Progenitor cell of endocrine pancreas (in vitro differentiated cells): Measurements from ENCODE around the gene BTNL3. TPM values are rescaled to one million over a fixed set of nuclear protein-coding genes. Genes with fewer than 3 reads are reported as not detected.

ENCODE experiments used
- DNase-seq: peaks from one replicate; pipeline ENCODE4 v3.0.0; 2021; ENCODE audit warnings: low spot score; ENCODE audit not compliant: unreplicated experiment
- H3K27ac Mint-ChIP-seq: 2 replicates; pipeline ENCODE4 v1.8.0; 2021; ENCODE audit warnings: mild to moderate bottlenecking, moderate library complexity, mixed read lengths
- H3K27me3 Mint-ChIP-seq: 2 replicates; pipeline ENCODE4 v1.8.0; 2021; ENCODE audit warnings: mixed read lengths
- H3K36me3 Mint-ChIP-seq: 2 replicates; pipeline ENCODE4 v1.8.0; 2022; ENCODE audit warnings: mixed read lengths; ENCODE audit not compliant: insufficient read depth
- H3K4me1 Mint-ChIP-seq: 2 replicates; pipeline ENCODE4 v1.8.0; 2021; ENCODE audit warnings: low read depth, mixed read lengths
- H3K4me3 Mint-ChIP-seq: 2 replicates; pipeline ENCODE4 v1.8.0; 2021; ENCODE audit warnings: low read depth, mild to moderate bottlenecking, moderate library complexity, mixed read lengths
- H3K9me3 Mint-ChIP-seq: 2 replicates; pipeline ENCODE4 v1.8.0; 2021; ENCODE audit warnings: low read depth, mixed read lengths
- CTCF ChIP-seq: fragments of 200-600 bp; sonication (generic); IDR thresholded peaks from one replicate; pipeline ENCODE4 v1.5.0; 2021; ENCODE audit warnings: antibody characterized with exemption, mild to moderate bottlenecking; ENCODE audit not compliant: unreplicated experiment
- total RNA-seq: library from RNA; stranded (reverse); gene quantifications from 2 replicates; pipeline ENCODE4 v1.2.1, GENCODE V29; 2021

The BTNL3 gene
- total RNA-seq, 1 donor from 2014 or later: not detected

- no peaks in the 10 kb centered on the region for H3K4me1 Mint-ChIP-seq
- TF ChIP-seq CTCF: no peak
- H3K27ac Mint-ChIP-seq: no peak overlapping the region
- H3K9me3 Mint-ChIP-seq: peaks cover 10% of the 10 kb centered on the region
- no peak overlapping the region for H3K4me3 Mint-ChIP-seq
- DNase-seq: no peak
- H3K27me3 Mint-ChIP-seq: peaks cover 48% of the 10 kb centered on the region
- no peaks in the 10 kb centered on the region for H3K36me3 Mint-ChIP-seq
Observed at GRCh38 chr5:181024245-181025064, 35.8 kb downstream of the BTNL3 start.

GRCh38 chr5:181027452-181028031 is 38.9 kb downstream of the BTNL3 start:
- no peak for TF ChIP-seq CTCF
- Mint-ChIP-seq H3K4me1 (no peaks in the 10 kb centered on the region), H3K4me3 (peak overlapping the region; percentile 1), H3K9me3 (peaks cover 9% of the 10 kb centered on the region), H3K27ac (no peak overlapping the region), H3K36me3 (no peaks in the 10 kb centered on the region), H3K27me3 (peaks cover 60% of the 10 kb centered on the region)
- no peak for DNase-seq

- H3K27me3 Mint-ChIP-seq: peaks cover 60% of the 10 kb centered on the region
- TF ChIP-seq CTCF: no peak
- peak overlapping the region; percentile 1 for H3K4me3 Mint-ChIP-seq
- H3K9me3 Mint-ChIP-seq: peaks cover 8% of the 10 kb centered on the region
- DNase-seq: no peak
- H3K36me3 Mint-ChIP-seq: no peaks in the 10 kb centered on the region
- H3K27ac Mint-ChIP-seq: no peak overlapping the region
- H3K4me1 Mint-ChIP-seq: no peaks in the 10 kb centered on the region
Observed at GRCh38 chr5:181028032-181028819, 39.6 kb downstream of the BTNL3 start.

GRCh38 chr5:181031716-181032115 is 43.1 kb downstream of the BTNL3 start:
- Mint-ChIP-seq H3K27ac (no peak overlapping the region), H3K9me3 (peaks cover 11% of the 10 kb centered on the region), H3K4me3 (no peak overlapping the region), H3K36me3 (no peaks in the 10 kb centered on the region), H3K27me3 (peaks cover 55% of the 10 kb centered on the region), H3K4me1 (no peaks in the 10 kb centered on the region)
- no peak for TF ChIP-seq CTCF
- no peak for DNase-seq
